Measurements from ENCODE around the gene WNT2B. TPM values are rescaled to one million over a fixed set of nuclear protein-coding genes. Genes with fewer than 3 reads are reported as not detected.

WNT2B gene
- polyA plus RNA-seq, 3 donors = 0.07 to 0.79 TPM; not detected in 1

- Histone ChIP-seq H3K9me3 (replicated peaks in 1 of 2; ENCODE audit: control insufficient read depth in 1 of 2, insufficient read depth in 1 of 2, low read length in 2 of 2) (no peaks in the 10 kb centered on the region), H3K4me1 (ENCODE audit: control insufficient read depth in 1 of 2, insufficient read depth in 2 of 2, low read length in 2 of 2) (no peaks in the 10 kb centered on the region), H3K27ac (ENCODE audit: low read depth in 1 of 2, low read length in 2 of 2) (no peak overlapping the region), H3K27me3 (ENCODE audit: control insufficient read depth in 2 of 2, insufficient read depth in 2 of 2, low read length in 2 of 2) (no peaks in the 10 kb centered on the region), H4K20me1 (ENCODE audit: insufficient read depth, low read length) (no peaks in the 10 kb centered on the region), H3K36me3 (replicated peaks in 1 of 2; ENCODE audit: control insufficient read depth in 1 of 2, insufficient read depth in 2 of 2, low read length in 2 of 2) (peaks cover 0 to 5% of the 10 kb centered on the region in 2 donors), H3K4me2 (replicated peaks; ENCODE audit: extremely low read depth, low read length, poor library complexity, severe bottlenecking) (no peak overlapping the region), H3K4me3 (replicated peaks in 1 of 3; ENCODE audit: low read depth in 2 of 3, low read length in 3 of 3) (no peak overlapping the region), H3K9ac (ENCODE audit: insufficient read depth, low read length, poor library complexity, severe bottlenecking) (no peak overlapping the region), H3K79me2 (ENCODE audit: insufficient read depth, low read length) (no peaks in the 10 kb centered on the region), H2AFZ (ENCODE audit: insufficient read depth, low read depth, low read length, poor library complexity, severe bottlenecking) (no peak overlapping the region)
- intact Hi-C loops (cut with micrococcal nuclease) = no loop called here
- Mint-ChIP-seq H3K27me3 (ENCODE audit: low read depth in 3 of 3) (peaks cover 0 to 4% (median 0%) of the 10 kb centered on the region in 3 donors), H3K36me3 (peaks cover 4 to 10% of the 10 kb centered on the region in 2 donors), H3K4me3 (no peak overlapping the region), H3K27ac (no peak overlapping the region), H3K9me3 (no peaks in the 10 kb centered on the region), H3K4me1 (peaks cover 12% of the 10 kb centered on the region)
- no peak for DNase-seq
- TF ChIP-seq CTCF (IDR thresholded peaks at IDR 0.05) = no peak
- 20% methylated on average over 4 of the region's 9 CpGs for WGBS (ENCODE audit: insufficient coverage)
Observed at GRCh38 chr1:112520166-112520565, 11.4 kb downstream of the WNT2B start.

GRCh38 chr1:112522621-112523020, 13.9 kb downstream of the WNT2B start:
- H3K4me3 Mint-ChIP-seq = no peak overlapping the region
- no CpG with 5 or more reads among the region's 1 CpG for WGBS (ENCODE audit: insufficient coverage)
- Histone ChIP-seq H2AFZ (ENCODE audit: insufficient read depth, low read depth, low read length, poor library complexity, severe bottlenecking) (no peak overlapping the region), H3K9ac (ENCODE audit: insufficient read depth, low read length, poor library complexity, severe bottlenecking) (no peak overlapping the region), H3K36me3 (replicated peaks in 1 of 2; ENCODE audit: control insufficient read depth in 1 of 2, insufficient read depth in 2 of 2, low read length in 2 of 2) (peaks cover 0 to 23% of the 10 kb centered on the region in 2 donors), H4K20me1 (ENCODE audit: insufficient read depth, low read length) (no peaks in the 10 kb centered on the region), H3K4me3 (replicated peaks in 1 of 3; ENCODE audit: low read depth in 2 of 3, low read length in 3 of 3) (no peak overlapping the region), H3K27me3 (ENCODE audit: control insufficient read depth in 2 of 2, insufficient read depth in 2 of 2, low read length in 2 of 2) (no peaks in the 10 kb centered on the region), H3K4me1 (ENCODE audit: control insufficient read depth in 1 of 2, insufficient read depth in 2 of 2, low read length in 2 of 2) (no peaks in the 10 kb centered on the region), H3K9me3 (replicated peaks in 1 of 2; ENCODE audit: control insufficient read depth in 1 of 2, insufficient read depth in 1 of 2, low read length in 2 of 2) (no peaks in the 10 kb centered on the region), H3K4me2 (replicated peaks; ENCODE audit: extremely low read depth, low read length, poor library complexity, severe bottlenecking) (no peak overlapping the region), H3K27ac (ENCODE audit: low read depth in 1 of 2, low read length in 2 of 2) (no peak overlapping the region), H3K79me2 (ENCODE audit: insufficient read depth, low read length) (no peaks in the 10 kb centered on the region)
- no peak overlapping the region for H3K27ac Mint-ChIP-seq
- no peak for DNase-seq
- no peak for TF ChIP-seq CTCF (IDR thresholded peaks at IDR 0.05)
- peaks cover 14 to 24% of the 10 kb centered on the region in 2 donors for H3K36me3 Mint-ChIP-seq
- intact Hi-C loops (cut with micrococcal nuclease) = no loop called here
- peaks cover 0 to 2% (median 0%) of the 10 kb centered on the region in 3 donors for H3K27me3 Mint-ChIP-seq (ENCODE audit: low read depth in 3 of 3)
- no peaks in the 10 kb centered on the region for H3K9me3 Mint-ChIP-seq
- H3K4me1 Mint-ChIP-seq = peaks cover 12% of the 10 kb centered on the region
